GM18951 (cell line): ENCODE results near the gene DLAT.

ENCODE experiments used
- POLR2A ChIP-seq: IDR thresholded peaks from 4 replicates; pipeline ENCODE4 v1.6.1; 2011; ENCODE audit warnings: mild to moderate bottlenecking; ENCODE audit not compliant: insufficient read length, insufficient read depth; ENCODE audit errors: extremely low read depth
- in situ Hi-C: fragments of 300-500 bp; cut with MboI; formaldehyde crosslinking; loops from one replicate; pipeline ENCODE4 v1.12.0; 2022; ENCODE audit warnings: low sequenced_read_pairs, mixed read lengths, inconsistent platforms; ENCODE audit not compliant: unreplicated experiment

DLAT gene

DNA sequence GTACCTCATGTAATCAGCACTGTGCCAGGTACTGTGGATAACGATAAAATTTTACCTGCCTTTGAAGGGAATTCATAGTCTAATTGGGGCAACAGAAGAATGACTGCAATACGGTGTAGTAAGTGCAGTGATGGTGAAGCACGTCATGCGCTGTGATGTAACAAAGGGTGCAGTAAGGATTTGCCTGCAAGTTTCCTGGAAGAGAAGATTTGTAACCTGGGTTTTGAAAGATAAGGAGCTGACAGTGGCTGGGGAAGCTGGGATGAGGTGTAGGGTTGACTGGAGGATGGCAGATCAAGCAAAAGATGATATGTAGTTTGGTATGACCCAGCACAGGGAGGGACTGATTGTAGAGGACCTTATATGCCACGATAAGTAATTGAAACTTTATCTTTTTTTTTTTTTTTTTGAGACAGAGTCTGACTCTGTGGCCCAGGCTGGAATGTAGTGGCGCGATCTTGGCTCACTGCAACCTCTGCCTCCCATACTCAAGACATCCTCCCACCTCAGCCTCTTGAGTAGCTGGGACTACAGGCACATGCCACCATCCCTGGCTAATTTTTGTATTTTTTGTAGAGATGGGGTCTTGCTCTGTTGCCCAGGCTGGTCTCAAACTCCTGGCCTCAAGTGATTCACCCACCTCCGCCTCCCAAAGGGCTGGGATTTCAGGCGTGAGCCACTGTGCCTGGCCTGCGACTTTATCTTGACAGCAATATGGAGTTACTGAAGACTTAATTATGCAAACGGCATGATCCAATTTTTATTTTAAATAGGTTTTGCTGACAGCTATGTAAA, 72.7 kb downstream of the DLAT start:
- in situ Hi-C loops: no loop called here
- TF ChIP-seq POLR2A: no peak

DNA sequence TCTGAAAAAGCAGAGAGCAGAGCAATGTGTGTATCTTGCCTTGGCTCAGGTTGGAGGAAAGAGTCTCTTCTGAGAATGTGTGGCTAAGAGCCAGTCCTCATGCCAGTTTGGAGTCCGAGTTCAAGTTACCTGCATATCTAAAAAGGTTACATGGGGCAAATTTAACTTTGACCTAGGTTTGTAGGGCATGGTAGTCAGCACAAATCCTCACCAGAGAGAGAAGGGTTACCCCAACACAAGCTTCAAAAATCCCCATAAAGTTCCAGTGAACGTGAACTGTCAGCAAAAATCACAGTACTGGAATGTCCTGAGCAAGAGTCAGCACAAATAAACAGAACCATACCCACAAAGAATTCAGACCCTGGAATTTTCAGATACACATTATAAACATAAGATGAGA, 75.3 kb downstream of the DLAT start:
- in situ Hi-C loops: no loop called here
- no peak for TF ChIP-seq POLR2A

DNA sequence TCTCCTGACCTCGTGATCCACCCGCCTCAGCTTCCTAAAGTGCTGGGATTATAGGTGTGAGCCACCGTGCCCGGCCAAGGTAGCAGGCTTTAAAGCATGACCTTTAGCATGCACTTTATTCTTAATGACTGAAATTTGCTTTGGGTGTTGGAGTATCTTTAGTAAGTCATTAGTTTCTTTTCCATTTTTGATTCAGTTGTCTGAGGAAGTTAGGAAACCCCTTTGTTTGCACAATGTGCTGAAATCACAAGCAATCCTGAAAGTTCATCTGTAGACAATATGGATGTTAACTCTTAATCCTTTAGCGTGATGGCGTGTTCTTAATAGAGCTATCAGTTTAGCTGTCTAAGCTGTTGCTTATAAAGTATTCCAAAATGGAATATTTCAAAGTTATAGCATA, 78.2 kb downstream of the DLAT start:
- TF ChIP-seq POLR2A: no peak
- in situ Hi-C loops: no loop called here

DNA sequence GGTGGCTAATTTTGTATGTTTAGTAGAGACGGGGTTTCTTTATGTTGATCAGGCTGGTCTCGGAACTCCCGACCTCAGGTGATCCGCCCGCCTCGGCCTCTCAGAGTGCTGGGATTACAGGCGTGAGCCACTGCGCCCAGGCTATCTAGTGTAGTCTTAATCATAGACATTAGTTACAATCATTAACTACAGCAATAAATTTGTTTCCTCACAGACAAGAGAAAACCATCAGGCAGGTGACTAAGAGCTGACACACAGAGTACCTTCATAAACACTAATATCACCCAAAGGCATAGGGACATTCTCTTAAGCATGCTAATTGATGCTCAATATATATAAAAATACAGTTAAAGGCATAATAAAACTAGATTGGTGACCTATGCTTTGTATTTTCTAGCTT, 80.9 kb downstream of the DLAT start:
- no peak for TF ChIP-seq POLR2A
- in situ Hi-C loops: no loop called here
